ENCODE results near the gene CAGE1.
A peak's percentile ranks its signal among the peaks of the same experiment; 100 is the strongest.
"Not testable (repeated sequence)": the region's sequence is repeated elsewhere in the genome, so short reads cannot be mapped to it uniquely, and the experiment has no call there.

CAGE1 gene

DNA sequence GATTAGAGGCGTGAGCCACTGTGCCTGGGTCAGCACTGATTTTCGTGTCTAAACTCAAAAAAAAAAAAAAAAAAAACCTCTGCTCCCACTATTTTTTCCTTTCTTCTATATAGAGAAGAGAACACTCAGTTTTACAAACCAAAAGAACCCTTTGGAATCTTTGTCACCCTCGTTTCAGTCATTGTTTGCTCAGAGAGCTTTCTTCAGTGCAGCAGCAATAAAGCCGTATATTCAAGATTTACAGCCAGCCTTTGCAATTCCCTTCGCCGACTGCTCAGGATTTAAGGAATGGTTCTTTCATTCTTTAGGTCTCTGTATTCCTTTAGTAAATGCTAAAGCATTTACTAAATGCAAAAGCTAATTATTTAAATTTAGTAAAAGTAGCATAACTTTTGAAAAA, 20.2 kb upstream of the CAGE1 start:
- DNase-seq, result no peak

DNA sequence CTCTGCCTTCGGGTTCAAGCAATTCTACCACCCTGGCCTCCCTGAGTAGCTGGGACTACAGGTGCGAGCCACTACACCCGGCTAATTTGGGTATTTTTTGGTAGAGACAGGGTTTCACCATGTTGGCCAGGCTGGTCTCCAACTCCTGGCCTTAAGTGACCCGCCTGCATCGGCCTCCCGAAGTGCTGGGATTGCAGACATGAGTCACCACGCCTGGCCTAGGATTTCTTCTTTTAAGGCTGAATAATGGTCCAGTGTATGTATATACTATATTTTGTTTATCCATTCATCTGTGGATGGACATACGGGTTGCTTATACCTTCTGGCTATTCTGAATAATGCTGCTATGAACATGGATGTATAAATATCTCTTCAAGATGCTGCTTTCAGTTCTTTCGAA, 17.2 kb upstream of the CAGE1 start:
- DNase-seq, result no peak

DNA sequence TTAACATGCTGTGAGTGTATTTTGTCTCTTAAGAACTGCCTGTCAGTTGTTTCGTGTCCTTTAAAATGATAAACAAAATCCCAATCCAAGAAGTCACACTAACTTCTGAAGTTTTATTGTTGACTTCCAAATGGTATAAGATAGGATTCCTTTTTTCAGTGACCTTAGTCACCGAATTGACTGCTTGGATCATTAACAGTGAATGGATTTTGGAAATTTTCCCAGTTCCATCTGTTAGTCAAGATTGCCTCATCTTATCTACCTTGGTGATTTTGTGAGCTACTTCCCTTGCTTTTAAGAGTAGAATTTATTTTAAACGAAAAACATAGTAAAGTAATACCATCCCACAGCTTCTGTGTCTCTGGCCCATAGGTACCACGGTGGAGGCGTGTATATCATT, 15.0 kb upstream of the CAGE1 start:
- DNase-seq, result no peak

DNA sequence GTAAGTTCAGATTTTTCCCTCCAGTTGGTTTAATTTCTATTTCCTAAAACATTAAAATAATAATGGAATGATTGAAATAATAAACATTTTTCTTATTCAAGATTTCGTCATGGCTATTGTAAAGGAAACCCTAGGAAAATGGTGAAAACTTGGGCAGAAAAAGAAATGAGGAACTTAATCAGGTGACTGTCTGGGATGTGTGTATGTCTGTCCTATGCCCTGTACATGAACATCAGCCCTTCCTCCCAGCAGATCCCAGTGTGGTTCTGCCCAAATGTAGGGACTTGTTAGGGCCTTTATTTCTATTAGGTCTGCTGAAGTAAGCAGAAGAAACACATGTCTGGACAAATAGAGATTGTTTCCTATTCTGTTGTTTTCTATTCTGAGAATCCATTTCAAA, 13.2 kb upstream of the CAGE1 start:
- no peak for DNase-seq

DNA sequence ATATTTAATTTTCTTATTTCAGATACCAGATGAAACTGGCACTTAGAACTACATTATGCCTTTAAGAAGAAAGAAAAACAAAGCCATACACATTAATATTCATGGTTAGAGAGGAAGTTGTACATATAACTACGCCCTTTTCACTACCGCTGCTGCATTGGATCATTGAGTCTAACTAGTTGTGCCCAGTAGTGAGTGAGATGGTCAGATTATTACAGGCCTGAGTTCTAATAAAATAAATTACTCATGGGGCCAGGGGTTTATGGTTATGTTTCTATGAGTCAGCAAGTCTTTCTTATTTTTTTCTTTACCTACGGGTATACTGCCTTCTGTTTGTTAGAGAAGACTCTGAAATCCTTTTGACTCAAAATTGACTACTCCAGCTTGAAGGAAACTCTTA, 11.5 kb upstream of the CAGE1 start:
- DNase-seq, result no peak

DNA sequence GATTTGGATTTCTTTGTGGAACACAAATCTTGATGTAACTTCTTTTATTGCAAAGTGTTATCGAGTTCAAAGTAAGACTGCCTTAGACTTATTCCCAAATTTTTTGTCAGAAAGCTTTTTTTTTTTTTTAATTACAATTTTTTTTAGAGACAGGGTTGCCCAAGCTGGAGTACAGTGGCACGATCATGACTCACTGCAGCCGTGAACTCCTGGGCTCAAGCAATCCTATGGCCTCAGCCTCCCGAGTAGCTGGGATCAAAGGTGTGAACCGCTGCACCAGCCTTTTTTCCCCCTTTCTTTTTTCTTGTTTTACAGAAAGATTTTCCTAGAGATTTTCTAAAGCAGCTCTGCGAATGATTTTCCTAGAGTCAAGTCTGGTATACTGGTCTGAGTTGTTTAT, 2.9 kb upstream of the CAGE1 start:
- DNase-seq, result no peak

DNA sequence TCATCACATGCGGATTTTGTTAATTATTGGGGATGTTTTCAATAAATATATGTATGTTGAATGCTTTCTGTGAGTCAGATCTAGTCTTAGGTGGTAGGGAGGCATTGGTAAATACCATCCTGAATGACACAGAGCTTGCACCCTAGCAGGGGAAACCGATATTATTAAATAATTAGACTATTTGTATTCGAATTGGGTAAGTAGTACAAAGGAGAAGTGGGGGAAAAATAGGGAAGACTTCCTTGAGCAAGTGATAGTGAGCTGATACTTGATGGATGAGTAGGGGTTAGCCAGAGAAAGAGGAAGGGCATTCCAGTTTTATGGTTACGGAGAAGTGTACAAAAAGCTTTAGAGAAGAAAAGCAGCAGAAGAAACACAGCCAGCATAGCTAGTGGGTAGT, 1.6 kb upstream of the CAGE1 start:
- no peak for DNase-seq

DNA sequence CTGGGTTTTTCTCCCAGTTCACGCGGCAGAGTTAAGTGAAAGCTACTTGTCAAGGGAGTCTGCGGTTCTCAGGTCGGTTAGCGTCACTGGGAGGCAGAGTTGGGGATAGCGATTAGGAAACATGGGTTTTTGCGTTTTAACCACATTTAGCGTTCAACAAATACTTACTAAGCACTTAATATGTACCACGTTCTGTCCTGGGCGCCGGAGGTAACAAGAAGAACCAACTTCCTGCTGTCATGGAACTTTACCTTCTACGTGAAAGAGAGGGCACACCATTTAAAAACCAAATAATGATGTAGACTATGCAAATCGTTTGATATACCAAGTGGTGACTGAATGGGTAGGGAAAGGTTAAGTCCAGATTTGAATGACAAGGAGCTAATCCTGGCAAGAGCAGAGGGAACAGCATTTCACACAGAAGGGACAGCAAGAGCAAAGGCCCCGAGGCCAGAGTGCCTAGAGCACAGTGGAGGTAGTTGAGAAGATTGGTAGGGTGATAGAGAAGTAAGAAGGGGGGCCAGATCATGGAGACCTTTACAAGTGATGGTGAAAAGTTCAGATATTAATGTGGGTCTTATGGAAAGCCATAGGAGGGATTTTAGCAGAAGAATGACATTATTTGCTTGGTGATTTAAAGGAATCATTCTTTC, 810 bp upstream of the CAGE1 start:
- no peak for DNase-seq

DNA sequence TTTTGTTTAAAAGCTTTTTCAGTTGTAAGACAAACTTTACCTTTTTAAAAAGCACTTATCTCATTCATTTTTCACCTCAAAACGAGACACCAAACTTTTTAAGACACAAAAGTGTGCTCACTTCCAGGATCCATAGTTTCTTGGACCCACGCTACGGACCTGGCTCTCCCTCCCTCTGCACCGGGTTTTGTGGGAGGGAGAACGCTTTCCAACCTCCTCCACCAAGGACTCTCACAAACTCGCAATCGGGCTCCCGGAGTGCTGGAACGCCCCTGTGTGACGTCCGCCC, 436 bp downstream of the CAGE1 start:
- no peak for DNase-seq

DNA sequence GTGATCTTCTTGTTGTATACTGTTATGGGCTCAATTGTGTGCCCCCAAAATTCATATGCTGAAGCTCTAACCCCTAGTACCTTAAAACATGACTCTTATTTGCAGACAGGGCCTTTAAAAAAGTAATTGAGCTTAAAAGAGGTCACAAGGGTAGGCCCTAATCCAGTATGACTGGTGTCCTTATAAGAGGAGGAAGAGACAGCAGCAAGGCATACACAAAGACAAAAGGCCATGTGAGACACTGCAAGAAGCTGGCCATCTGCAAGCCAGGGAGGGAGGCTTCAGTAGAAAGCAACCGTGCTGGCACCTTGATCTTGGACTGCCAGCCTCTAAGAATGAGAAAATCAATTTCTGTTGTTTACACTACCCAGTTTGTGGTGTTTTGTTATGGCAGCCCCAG, 8.4 kb downstream of the CAGE1 start:
- no peak for DNase-seq

DNA sequence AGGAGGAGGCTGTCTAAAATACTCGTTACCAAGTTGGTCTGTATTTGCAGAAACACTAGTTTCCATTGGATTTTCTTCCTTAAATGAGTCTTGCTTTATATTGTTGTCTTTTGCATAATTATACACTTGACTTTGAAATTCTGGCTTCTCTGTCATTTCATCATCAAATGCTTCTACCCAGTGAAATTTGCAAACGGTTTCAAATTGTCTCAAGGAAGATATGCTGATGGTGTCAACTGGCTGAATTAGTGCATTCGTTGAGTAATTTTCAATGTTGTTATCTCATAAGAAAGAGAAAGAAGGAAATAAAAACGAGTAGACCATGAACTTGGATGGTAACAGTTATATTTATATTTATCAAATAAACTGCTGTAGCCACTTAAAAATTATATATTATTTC, 10.8 kb downstream of the CAGE1 start:
- no peak for DNase-seq

DNA sequence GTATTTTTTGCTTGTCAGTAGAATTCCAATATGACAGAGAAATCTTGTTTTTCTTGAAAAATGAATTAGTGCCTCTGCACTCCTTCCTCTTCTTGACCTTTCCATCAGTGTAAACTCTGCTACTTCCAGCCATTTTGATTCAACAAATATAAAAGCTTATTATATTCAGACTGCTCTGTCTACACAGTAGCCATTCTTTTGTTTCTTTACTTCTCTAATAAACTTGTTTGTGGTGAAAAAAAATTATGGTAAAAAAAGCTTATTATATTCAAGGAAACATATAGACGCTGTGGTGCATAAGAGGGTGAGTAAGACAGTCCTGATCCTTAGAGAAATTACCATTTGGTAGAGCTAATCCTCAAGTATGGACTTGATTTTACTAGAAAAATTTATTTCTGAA, 11.6 kb downstream of the CAGE1 start:
- no peak for DNase-seq

DNA sequence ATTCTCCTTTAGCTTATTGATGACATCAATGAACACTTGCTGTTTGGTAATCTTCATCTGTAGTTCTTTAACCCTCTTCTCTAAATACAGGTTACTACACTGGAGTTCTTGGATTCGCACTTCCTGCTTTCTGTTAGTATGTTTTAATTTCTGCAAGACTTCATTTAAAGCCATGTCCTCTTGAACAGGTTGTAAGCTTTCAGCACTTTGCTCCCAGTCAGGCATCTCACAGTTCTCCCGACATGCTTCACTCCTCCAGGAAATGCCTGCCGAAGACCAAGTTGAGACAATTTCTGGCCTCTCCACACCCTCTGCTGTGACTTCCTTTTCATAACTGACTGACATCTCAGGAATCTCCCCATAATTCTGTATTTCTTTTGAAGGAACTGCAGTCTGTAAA, 15.8 kb downstream of the CAGE1 start:
- DNase-seq, result peak; percentile 11

DNA sequence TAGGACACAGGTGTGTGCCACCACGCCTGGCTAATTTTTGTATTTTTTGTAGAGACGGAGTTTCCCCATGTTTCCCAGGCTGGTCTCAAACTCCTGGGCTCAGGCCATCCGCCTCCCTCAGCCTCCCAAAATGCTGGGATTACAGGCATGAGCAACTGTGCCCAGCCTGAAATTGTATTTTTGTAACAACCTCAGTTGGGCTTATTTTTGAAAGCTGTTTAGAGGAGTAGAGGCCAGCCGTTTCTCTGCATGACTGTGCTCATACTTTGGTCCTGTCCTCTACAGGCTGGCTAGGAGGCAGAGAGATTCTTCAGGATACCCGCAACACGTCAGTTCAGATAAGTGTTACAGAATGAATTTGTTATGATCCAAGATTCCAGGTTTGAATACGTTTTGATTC, 22.1 kb downstream of the CAGE1 start:
- DNase-seq, result no peak

DNA sequence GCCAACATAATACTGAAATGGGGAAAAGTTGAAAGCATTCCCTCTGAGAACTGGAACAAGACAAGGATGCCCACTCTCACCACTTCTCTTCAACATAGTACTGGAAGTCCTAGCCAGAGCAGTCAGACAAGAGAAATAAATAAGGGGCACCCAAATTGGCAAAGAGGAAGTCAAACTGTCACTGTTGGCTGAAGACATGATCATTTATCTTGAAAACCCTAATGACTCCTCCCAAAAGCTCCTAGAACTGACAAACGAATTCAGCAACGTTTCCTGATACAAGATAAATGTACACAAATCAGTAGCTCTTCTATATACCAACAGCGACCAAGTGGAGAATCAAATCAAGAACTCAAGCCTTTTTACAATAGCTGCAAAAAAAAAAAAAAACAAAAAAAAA, 37.6 kb downstream of the CAGE1 start:
- DNase-seq, result not testable (repeated sequence)

DNA sequence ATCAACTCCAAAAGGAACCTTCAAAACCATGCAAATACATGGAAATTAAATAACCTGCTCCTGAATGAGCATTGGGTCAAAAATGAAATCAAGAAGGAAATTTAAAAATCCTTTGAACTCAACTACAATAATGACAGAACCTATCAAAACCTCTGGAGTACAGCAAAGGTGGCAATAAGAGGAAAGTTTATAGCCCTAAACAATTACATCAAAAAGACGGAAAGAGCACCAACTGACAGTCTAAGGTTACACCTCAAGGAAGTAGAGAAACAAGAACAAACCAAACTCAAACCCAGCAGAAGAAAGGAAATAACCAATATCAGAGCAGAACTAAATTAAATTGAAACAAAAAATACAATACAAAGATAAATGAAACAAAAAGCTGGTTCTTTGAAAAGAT, 39.0 kb downstream of the CAGE1 start:
- not testable (repeated sequence) for DNase-seq

DNA sequence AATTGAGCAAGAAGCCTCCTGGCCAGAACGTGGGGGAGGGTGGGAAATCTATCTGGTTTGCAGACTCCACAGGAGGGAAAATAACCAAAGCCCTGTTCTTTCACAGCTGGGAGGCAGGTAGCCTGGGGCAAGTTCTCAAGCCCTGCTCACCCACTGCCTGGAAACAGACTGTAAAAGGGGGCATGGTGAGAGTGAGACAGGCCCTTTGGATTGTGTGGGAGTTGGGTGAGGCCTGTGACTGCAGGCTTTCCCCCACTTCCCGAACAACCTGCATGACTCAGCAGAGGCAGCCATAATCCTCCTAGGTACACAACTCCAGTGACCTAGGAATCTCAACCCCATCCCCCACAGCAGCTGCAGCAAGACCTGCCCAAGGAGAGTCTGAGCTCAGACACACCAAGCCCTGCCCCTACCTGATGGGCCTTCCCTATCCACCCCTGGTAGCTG, 42.0 kb downstream of the CAGE1 start:
- DNase-seq, result not testable (repeated sequence)

DNA sequence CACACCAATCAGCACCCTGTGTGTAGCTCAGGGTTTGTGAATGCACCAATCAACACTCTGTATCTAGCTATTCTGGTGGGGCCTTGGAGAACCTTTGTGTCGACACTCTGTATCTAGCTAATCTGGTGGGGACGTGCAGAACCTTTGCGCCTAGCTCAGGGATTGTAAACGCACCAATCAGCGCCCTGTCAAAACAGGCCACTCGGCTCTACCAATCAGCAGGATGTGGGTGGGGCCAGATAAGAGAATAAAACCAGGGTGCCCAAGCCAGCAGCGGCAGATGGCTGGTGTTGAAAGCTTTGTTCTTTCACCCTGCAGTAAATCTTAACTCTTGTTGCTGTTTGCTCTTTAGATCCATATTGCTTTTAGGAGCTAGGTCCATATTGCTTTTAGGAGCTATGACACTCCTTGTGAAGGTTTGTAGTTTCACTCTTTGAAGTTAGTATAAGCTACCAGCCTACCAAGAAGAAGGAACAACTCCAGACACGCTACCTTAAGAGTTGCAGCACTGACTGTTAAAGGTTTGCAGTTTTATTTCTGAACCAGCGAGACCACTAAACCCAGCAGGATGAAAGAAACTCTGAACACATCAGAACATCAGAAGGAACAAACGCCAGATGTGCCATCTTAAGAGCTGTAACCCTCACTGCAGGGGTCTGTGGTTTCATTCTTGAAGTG, 44.6 kb downstream of the CAGE1 start:
- DNase-seq, result peak; percentile 40

DNA sequence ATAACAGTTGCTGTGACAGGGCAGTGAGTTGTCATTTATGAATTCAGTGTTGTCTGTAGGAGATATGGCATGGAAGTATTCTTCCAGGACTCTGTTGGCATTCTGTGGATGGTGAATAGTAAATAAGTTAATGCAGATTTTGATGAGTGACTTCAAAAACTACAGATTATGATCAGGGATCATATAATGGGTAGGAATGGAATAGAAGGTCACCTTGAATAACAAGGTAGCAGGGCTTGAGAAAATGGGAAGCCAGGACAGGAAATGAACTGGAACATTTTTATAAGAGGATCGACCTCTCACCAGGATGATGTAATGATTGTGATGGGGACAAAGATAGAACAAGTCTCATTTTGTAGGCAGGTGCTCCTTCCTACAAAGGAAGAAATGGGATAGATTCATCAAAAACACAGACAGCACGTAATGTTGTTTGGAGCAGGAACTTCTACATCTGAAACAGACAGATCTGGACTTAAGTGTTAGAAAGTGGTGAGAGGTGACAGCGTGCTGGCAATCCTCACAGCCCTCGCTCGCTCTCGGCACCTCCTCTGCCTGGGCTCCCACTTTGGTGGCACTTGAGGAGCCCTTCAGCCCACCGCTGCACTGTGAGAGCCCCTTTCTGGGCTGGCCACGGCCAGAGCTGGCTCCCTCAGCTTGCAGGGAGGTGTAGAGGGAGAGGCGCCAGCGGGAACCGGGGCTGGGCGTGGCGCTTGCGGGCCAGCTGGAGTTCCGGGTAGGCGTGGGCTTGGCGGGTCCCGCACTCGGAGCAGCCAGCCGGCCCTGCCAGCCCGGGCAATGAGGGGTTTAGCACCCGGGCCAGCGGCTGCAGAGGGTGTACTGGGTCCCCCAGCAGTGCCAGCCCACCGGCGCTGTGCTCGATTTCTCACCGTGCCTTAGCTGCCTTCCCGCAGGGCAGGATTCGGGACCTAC, 45.7 kb downstream of the CAGE1 start:
- DNase-seq, result no peak

DNA sequence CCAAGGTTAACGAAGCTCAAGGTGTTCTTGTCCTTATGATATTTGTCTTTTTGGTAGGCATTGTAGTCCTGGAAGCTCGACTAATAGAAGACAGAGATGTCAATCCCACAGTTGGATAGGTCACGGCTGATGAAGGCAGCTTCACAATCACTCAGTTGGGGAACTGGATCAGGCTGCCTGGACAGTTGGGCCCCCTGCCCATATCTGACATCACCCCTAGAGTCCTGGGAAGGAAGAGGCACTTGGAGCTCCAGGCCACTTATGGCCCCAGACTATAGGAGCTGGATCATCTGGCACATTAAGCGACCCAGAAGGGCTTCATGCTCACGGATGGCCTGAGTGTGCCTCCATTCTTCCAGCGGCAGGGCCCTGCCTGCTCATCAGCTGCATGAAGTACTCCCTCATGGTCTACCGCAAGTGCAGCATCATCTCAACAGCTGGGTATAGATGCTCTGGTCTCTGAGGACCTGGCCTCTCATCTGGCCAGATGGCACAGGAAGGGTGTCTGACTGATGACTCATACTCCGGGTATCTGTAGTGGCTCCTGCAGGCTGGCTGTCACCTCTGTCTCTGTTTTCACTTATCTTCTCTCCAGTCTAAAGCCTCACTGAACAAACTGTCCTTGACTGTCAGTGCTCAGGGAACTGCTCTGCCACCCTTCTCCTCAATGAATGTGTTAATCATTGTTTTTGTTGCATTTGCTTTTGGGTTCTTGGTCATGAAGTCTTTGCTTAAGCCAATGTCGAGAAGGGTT, 47.4 kb downstream of the CAGE1 start:
- DNase-seq, result peak; percentile 36

DNA sequence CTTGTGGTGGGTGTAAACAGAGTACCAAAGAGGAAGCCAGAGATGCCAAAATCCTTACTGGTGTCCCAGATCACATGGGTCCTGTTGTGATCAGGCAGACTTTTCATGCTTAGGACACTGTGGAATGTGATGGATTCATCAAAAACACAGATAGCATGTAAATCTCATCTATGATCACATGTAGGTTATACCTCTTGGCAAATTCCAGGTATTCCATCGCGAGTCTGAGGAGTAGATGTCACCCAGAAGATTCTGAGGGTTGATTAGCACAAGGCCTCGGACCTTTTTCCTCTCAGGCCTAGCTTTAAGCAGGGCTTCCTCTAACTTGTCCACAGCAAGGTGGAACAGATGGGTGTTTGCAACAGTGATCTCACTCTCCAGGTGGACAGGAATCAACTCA, 48.3 kb downstream of the CAGE1 start:
- DNase-seq, result no peak

DNA sequence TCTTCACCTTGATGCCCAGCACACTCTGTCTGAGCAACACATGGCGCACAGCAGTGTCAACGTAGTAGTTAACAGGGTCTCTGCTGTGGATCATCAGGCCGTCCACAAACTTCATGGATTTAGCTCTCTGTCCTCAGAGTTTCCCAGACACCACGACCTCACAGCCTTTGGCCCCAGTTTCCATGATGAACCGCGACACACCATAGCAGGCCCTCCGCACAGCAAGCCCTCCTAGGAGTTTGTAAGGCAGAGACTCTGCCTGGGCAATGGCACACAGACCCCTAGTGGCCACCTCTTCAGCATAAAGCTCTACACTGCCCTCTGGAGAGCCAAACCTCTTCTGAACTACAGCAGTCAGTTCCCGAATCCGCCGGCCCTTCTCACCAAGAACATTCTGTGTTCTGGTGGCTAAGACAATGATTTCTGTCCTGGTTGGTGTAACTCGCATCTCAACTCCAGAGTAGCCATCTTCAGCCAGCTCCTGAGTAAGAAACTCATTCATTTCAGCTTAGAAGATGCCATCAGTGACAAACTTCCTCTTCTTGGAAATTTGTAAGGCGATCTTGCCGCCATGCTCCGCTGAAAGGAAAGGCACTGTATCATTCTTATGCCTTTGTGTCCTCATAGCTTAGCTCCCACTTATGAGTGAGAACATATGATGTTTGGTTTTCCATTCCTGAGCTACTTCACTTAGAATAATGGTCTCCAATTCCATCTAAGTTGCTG, 50.4 kb downstream of the CAGE1 start:
- peak; percentile 10 for DNase-seq
